GM19239 (cell line): ENCODE measurements around the gene BARX2.

Experiments used
- DNase-seq: peaks from one replicate; pipeline ENCODE4 v3.0.0; 2011; ENCODE audit warnings: low spot score; ENCODE audit not compliant: insufficient read length
- FAIRE-seq: peaks from 2 replicates; lab custom pipeline; 2011; peaks lifted over from hg19 to GRCh38; lab: Jason Lieb, UNC

The BARX2 gene

GRCh38 chr11:129372609-129373488 lies 2.8 kb upstream of the BARX2 start:
- DNase-seq, result no peak
- FAIRE-seq, result no peak

- FAIRE-seq (no peak), DNase-seq (no peak)
These were observed 2.1 kb upstream of the BARX2 start for GRCh38 chr11:129373489-129373953.

GRCh38 chr11:129374081-129374992 lies 1.3 kb upstream of the BARX2 start:
- no peak for DNase-seq
- FAIRE-seq, result no peak

GRCh38 chr11:129374993-129375750 lies 476 bp upstream of the BARX2 start:
- FAIRE-seq, result no peak
- DNase-seq, result no peak

GRCh38 chr11:129376658-129377341 lies 1.2 kb downstream of the BARX2 start:
- FAIRE-seq (no peak), DNase-seq (no peak)

GRCh38 chr11:129377739-129378138 lies 2.1 kb downstream of the BARX2 start:
- DNase-seq (no peak), FAIRE-seq (no peak)

GRCh38 chr11:129380413-129380812 lies 4.8 kb downstream of the BARX2 start:
- no peak for DNase-seq

GRCh38 chr11:129382583-129382982 lies 6.9 kb downstream of the BARX2 start:
- no peak for FAIRE-seq

More at GRCh38 chr11:129380413-129380812, 4.8 kb downstream of the BARX2 start:
- FAIRE-seq, result no peak

GRCh38 chr11:129383060-129383459 lies 7.4 kb downstream of the BARX2 start:
- no peak for FAIRE-seq

More at GRCh38 chr11:129382583-129382982, 6.9 kb downstream of the BARX2 start:
- no peak for DNase-seq

GRCh38 chr11:129383502-129383901 lies 7.9 kb downstream of the BARX2 start:
- DNase-seq (no peak), FAIRE-seq (no peak)

More at GRCh38 chr11:129383060-129383459, 7.4 kb downstream of the BARX2 start:
- DNase-seq, result no peak

- FAIRE-seq, result no peak
- DNase-seq, result no peak
These were observed 8.8 kb downstream of the BARX2 start for GRCh38 chr11:129384415-129384814.

GRCh38 chr11:129385801-129386200 lies 10.2 kb downstream of the BARX2 start:
- FAIRE-seq (no peak), DNase-seq (no peak)

- no peak for DNase-seq
- FAIRE-seq, result no peak
These were observed 11.2 kb downstream of the BARX2 start for GRCh38 chr11:129386795-129387397.

GRCh38 chr11:129387434-129387833 lies 11.8 kb downstream of the BARX2 start:
- DNase-seq (no peak), FAIRE-seq (no peak)

GRCh38 chr11:129388824-129389223 lies 13.2 kb downstream of the BARX2 start:
- no peak for FAIRE-seq
- no peak for DNase-seq

- no peak for DNase-seq
- FAIRE-seq, result no peak
These were observed 14.7 kb downstream of the BARX2 start for GRCh38 chr11:129390303-129390821.

GRCh38 chr11:129391360-129391759 lies 15.7 kb downstream of the BARX2 start:
- no peak for FAIRE-seq
- no peak for DNase-seq

- FAIRE-seq (no peak), DNase-seq (no peak)
These were observed 16.2 kb downstream of the BARX2 start for GRCh38 chr11:129391821-129392220.

GRCh38 chr11:129392995-129393394 lies 17.3 kb downstream of the BARX2 start:
- no peak for FAIRE-seq

More at GRCh38 chr11:129392995-129393394, 17.3 kb downstream of the BARX2 start:
- no peak for DNase-seq
